ENCODE data around the gene TXK. TPM values are rescaled to one million over a fixed set of nuclear protein-coding genes. Genes with fewer than 3 reads are reported as not detected.

Gene TXK
- polyA plus RNA-seq, 1 of the 3 experiments (the other 2 are of a cell fraction): 0.61 TPM

DNA sequence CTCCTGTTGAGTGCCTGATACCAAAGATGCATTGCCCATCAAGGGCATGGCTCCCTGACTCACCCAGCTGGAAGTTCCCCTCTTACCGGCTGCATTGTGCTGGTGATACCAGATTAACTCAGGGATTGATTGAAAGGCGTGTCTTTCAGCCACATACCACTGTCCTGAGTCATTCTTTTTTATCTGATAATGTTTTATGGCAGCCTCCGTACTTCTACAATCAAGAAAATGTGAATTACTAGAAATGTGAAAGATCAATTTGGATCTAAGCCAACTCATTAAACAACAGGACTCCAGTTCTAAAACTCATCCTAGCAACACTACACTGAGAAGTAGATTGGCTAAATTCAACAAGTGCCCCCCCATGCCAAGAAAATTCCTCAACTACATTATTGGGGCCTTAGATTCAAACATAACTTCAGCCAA, 40.0 kb downstream of the TXK start:
- Histone ChIP-seq H3K27ac (ENCODE audit: low read depth in 2 of 2, low read length in 1 of 2) (no peak overlapping the region), H3K4me3 (ENCODE audit: low read depth in 2 of 2, low read length in 1 of 2) (no peak overlapping the region), H3K9me2 (no peaks in the 10 kb centered on the region), H3K9me3 (no peaks in the 10 kb centered on the region), H3K36me3 (replicated peaks in 1 of 2; ENCODE audit: control insufficient read depth in 1 of 2, insufficient read depth in 2 of 2, low read length in 1 of 2) (no peaks in the 10 kb centered on the region), H3K9ac (no peak overlapping the region), H2AFZ (ENCODE audit: low read depth) (no peak overlapping the region), H3F3A (replicated peaks; ENCODE audit: insufficient read depth) (no peaks in the 10 kb centered on the region), H3K27me3 (ENCODE audit: insufficient read depth) (no peaks in the 10 kb centered on the region), H3K4me2 (no peak overlapping the region), H3K4me1 (ENCODE audit: control insufficient read depth in 1 of 2, insufficient read depth in 2 of 2, low read depth in 1 of 2, low read length in 1 of 2) (peaks cover 0 to 9% of the 10 kb centered on the region in 2 experiments; a peak in 1 of 4 replicates), H4K20me1 (ENCODE audit: insufficient read depth) (no peaks in the 10 kb centered on the region), H3K79me2 (ENCODE audit: insufficient read depth) (no peaks in the 10 kb centered on the region)
- WGBS (ENCODE audit: low lambda C conversion rate): 10% methylated on average over 3 of the region's 3 CpGs
- ChIA-PET POLR2A (no interaction called here), CTCF (interaction anchor here (1.6 to 1.8 kb wide), 2 partner anchors 59 to 388 kb away, joined by 3 to 7 read pairs; no protein-coding TSS in a partner anchor)
- TF ChIP-seq FOSL2 (IDR thresholded peaks at IDR 0.05; ENCODE audit: borderline replicate concordance, low read depth) (peak; percentile 64; the same call in 1 of the 2 replicates), TCF12 (IDR thresholded peaks at IDR 0.05) (peak; percentile 61), NFIC (IDR thresholded peaks at IDR 0.05; ENCODE audit: borderline replicate concordance) (peak; percentile 66; the same call in 1 of the 2 replicates), EP300 (IDR thresholded peaks at IDR 0.05; ENCODE audit: borderline replicate concordance in 1 of 2, low read depth in 1 of 2, low read length in 1 of 2) (peak in 1 of 2 experiments; percentile 65; a peak in 1 of 4 replicates), CHD2 (IDR thresholded peaks at IDR 0.05; ENCODE audit: low read length, partially characterized antibody) (no peak), ELF1 (IDR thresholded peaks at IDR 0.05) (no peak), JUND (IDR thresholded peaks at IDR 0.05) (peak; percentile 85), POLR2AphosphoS5 (IDR thresholded peaks at IDR 0.05; ENCODE audit: low read depth, low read length) (no peak), TEAD4 (IDR thresholded peaks at IDR 0.05; ENCODE audit: borderline replicate concordance, insufficient read depth) (peak; percentile 45; the same call in 1 of the 2 replicates), FOXM1 (IDR thresholded peaks at IDR 0.05; ENCODE audit: low read depth) (no peak)
- TF ChIP-seq, protein P1, sequence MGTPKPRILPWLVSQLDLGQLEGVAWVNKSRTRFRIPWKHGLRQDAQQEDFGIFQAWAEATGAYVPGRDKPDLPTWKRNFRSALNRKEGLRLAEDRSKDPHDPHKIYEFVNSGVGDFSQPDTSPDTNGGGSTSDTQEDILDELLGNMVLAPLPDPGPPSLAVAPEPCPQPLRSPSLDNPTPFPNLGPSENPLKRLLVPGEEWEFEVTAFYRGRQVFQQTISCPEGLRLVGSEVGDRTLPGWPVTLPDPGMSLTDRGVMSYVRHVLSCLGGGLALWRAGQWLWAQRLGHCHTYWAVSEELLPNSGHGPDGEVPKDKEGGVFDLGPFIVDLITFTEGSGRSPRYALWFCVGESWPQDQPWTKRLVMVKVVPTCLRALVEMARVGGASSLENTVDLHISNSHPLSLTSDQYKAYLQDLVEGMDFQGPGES (IDR thresholded peaks at IDR 0.05; ENCODE audit: low read depth, low read length): no peak
- TF ChIP-seq, protein P2, sequence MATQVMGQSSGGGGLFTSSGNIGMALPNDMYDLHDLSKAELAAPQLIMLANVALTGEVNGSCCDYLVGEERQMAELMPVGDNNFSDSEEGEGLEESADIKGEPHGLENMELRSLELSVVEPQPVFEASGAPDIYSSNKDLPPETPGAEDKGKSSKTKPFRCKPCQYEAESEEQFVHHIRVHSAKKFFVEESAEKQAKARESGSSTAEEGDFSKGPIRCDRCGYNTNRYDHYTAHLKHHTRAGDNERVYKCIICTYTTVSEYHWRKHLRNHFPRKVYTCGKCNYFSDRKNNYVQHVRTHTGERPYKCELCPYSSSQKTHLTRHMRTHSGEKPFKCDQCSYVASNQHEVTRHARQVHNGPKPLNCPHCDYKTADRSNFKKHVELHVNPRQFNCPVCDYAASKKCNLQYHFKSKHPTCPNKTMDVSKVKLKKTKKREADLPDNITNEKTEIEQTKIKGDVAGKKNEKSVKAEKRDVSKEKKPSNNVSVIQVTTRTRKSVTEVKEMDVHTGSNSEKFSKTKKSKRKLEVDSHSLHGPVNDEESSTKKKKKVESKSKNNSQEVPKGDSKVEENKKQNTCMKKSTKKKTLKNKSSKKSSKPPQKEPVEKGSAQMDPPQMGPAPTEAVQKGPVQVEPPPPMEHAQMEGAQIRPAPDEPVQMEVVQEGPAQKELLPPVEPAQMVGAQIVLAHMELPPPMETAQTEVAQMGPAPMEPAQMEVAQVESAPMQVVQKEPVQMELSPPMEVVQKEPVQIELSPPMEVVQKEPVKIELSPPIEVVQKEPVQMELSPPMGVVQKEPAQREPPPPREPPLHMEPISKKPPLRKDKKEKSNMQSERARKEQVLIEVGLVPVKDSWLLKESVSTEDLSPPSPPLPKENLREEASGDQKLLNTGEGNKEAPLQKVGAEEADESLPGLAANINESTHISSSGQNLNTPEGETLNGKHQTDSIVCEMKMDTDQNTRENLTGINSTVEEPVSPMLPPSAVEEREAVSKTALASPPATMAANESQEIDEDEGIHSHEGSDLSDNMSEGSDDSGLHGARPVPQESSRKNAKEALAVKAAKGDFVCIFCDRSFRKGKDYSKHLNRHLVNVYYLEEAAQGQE (IDR thresholded peaks at IDR 0.05; ENCODE audit: low read depth, low read length): no peak
- TF ChIP-seq, protein P3, sequence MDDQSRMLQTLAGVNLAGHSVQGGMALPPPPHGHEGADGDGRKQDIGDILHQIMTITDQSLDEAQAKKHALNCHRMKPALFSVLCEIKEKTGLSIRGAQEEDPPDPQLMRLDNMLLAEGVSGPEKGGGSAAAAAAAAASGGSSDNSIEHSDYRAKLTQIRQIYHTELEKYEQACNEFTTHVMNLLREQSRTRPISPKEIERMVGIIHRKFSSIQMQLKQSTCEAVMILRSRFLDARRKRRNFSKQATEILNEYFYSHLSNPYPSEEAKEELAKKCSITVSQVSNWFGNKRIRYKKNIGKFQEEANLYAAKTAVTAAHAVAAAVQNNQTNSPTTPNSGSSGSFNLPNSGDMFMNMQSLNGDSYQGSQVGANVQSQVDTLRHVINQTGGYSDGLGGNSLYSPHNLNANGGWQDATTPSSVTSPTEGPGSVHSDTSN (IDR thresholded peaks at IDR 0.05): peak; percentile 87
- TF ChIP-seq, protein P4, sequence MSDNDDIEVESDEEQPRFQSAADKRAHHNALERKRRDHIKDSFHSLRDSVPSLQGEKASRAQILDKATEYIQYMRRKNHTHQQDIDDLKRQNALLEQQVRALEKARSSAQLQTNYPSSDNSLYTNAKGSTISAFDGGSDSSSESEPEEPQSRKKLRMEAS (IDR thresholded peaks at IDR 0.05; ENCODE audit: low read depth): peak; percentile 20; the same call in 1 of the 2 replicates
- DNase-seq: no peak
